HCT116 (cell line): Measurements from ENCODE around the gene CASZ1.

Experiments used
- CEBPB ChIP-seq: IDR thresholded peaks from 2 replicates; pipeline ENCODE4 v1.6.1; 2012; ENCODE audit warnings: low read depth
- CTCF ChIP-seq, 3 experiments: fragments of 200-600 bp in 1 of 3; sonication (generic) in 1 of 3; IDR thresholded peaks in 2 of 3; conservative IDR thresholded peaks in 1 of 3; 2 replicates each; pipeline ENCODE4 v1.5.1; 2012 to 2017; ENCODE audit warnings: low read depth in 2 of 3, low read length in 2 of 3, antibody characterized with exemption in 1 of 3, borderline replicate concordance in 1 of 3, control low read depth in 1 of 3, mild to moderate bottlenecking in 1 of 3, mixed read lengths in 1 of 3, mixed run types in 1 of 3, moderate library complexity in 1 of 3; ENCODE audit not compliant: insufficient read depth in 1 of 3
- EZH2 ChIP-seq: fragments of 200-600 bp; sonication (generic); IDR thresholded peaks from 2 replicates; pipeline ENCODE4 v1.6.1; 2017; ENCODE audit warnings: antibody characterized with exemption, mixed run types
- EZH2phosphoT487 ChIP-seq: fragments of 200-600 bp; IDR thresholded peaks from 2 replicates; pipeline ENCODE4 v1.6.1; 2018; ENCODE audit warnings: antibody characterized with exemption, borderline replicate concordance
- POLR2A ChIP-seq: IDR thresholded peaks from 2 replicates; pipeline ENCODE4 v1.7.0; 2011; ENCODE audit warnings: borderline replicate concordance; ENCODE audit not compliant: insufficient read depth, insufficient read length; ENCODE audit errors: extremely low read depth
- RAD21 ChIP-seq: IDR thresholded peaks from 2 replicates; pipeline ENCODE4 v1.6.1; 2012; ENCODE audit warnings: low read depth, mild to moderate bottlenecking
- SIN3A ChIP-seq: IDR thresholded peaks from 2 replicates; pipeline ENCODE4 v1.6.1; 2012; ENCODE audit warnings: low read depth
- SP1 ChIP-seq: IDR thresholded peaks from 2 replicates; pipeline ENCODE4 v1.6.1; 2012; ENCODE audit warnings: low read depth
- ZFX ChIP-seq: fragments of 450-650 bp; IDR thresholded peaks from 2 replicates; pipeline ENCODE4 v1.6.1; 2017
- ZNF274 ChIP-seq: fragments of 200-500 bp; sonication (Bioruptor generic); IDR thresholded peaks from 2 replicates; pipeline ENCODE4 v1.6.1; 2014; ENCODE audit warnings: mild to moderate bottlenecking, low read depth, low read length, inconsistent platforms
- TF ChIP-seq, protein P1 (sequence below): IDR thresholded peaks from 2 replicates; pipeline ENCODE4 v1.6.1; 2012; ENCODE audit warnings: low read depth
- TF ChIP-seq, protein P2 (sequence below): IDR thresholded peaks from 2 replicates; pipeline ENCODE4 v1.6.1; 2012
- TF ChIP-seq, protein P3 (sequence below): IDR thresholded peaks from 2 replicates; pipeline ENCODE4 v1.6.1; 2011; ENCODE audit warnings: mild to moderate bottlenecking, low read length, moderate library complexity; ENCODE audit not compliant: insufficient replicate concordance; ENCODE audit errors: extremely low read depth
- TF ChIP-seq, protein P4 (sequence below): IDR thresholded peaks from 2 replicates; pipeline ENCODE4 v1.6.1; 2012

- TF ChIP-seq CTCF (IDR thresholded peaks at IDR 0.05 in 2 of 3, conservative IDR thresholded peaks at IDR 0.05 in 1 of 3; ENCODE audit: borderline replicate concordance in 1 of 3, insufficient read depth in 1 of 3, low read depth in 2 of 3, low read length in 2 of 3): no peak
- TF ChIP-seq EZH2: no peak
- no peak for TF ChIP-seq POLR2A
- TF ChIP-seq, protein P1, sequence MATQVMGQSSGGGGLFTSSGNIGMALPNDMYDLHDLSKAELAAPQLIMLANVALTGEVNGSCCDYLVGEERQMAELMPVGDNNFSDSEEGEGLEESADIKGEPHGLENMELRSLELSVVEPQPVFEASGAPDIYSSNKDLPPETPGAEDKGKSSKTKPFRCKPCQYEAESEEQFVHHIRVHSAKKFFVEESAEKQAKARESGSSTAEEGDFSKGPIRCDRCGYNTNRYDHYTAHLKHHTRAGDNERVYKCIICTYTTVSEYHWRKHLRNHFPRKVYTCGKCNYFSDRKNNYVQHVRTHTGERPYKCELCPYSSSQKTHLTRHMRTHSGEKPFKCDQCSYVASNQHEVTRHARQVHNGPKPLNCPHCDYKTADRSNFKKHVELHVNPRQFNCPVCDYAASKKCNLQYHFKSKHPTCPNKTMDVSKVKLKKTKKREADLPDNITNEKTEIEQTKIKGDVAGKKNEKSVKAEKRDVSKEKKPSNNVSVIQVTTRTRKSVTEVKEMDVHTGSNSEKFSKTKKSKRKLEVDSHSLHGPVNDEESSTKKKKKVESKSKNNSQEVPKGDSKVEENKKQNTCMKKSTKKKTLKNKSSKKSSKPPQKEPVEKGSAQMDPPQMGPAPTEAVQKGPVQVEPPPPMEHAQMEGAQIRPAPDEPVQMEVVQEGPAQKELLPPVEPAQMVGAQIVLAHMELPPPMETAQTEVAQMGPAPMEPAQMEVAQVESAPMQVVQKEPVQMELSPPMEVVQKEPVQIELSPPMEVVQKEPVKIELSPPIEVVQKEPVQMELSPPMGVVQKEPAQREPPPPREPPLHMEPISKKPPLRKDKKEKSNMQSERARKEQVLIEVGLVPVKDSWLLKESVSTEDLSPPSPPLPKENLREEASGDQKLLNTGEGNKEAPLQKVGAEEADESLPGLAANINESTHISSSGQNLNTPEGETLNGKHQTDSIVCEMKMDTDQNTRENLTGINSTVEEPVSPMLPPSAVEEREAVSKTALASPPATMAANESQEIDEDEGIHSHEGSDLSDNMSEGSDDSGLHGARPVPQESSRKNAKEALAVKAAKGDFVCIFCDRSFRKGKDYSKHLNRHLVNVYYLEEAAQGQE: no peak
- TF ChIP-seq ZFX: no peak
- no peak for TF ChIP-seq SP1
- TF ChIP-seq CEBPB: no peak
- TF ChIP-seq ZNF274: no peak
- TF ChIP-seq SIN3A: no peak
- TF ChIP-seq RAD21: no peak
- TF ChIP-seq, protein P2, sequence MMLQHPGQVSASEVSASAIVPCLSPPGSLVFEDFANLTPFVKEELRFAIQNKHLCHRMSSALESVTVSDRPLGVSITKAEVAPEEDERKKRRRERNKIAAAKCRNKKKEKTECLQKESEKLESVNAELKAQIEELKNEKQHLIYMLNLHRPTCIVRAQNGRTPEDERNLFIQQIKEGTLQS: no peak
- TF ChIP-seq, protein P3, sequence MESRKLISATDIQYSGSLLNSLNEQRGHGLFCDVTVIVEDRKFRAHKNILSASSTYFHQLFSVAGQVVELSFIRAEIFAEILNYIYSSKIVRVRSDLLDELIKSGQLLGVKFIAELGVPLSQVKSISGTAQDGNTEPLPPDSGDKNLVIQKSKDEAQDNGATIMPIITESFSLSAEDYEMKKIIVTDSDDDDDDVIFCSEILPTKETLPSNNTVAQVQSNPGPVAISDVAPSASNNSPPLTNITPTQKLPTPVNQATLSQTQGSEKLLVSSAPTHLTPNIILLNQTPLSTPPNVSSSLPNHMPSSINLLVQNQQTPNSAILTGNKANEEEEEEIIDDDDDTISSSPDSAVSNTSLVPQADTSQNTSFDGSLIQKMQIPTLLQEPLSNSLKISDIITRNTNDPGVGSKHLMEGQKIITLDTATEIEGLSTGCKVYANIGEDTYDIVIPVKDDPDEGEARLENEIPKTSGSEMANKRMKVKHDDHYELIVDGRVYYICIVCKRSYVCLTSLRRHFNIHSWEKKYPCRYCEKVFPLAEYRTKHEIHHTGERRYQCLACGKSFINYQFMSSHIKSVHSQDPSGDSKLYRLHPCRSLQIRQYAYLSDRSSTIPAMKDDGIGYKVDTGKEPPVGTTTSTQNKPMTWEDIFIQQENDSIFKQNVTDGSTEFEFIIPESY: no peak
- no peak for TF ChIP-seq EZH2phosphoT487
- TF ChIP-seq, protein P4, sequence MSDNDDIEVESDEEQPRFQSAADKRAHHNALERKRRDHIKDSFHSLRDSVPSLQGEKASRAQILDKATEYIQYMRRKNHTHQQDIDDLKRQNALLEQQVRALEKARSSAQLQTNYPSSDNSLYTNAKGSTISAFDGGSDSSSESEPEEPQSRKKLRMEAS: no peak
Measured at GRCh38 chr1:10607228-10607627, 189.2 kb downstream of the CASZ1 start.
